NCI-H524 treated with DMSO at 0.1 percent for 48 hours (cell line): ENCODE measurements around the gene FAM162A.
"Not testable (repeated sequence)": the region's sequence is repeated elsewhere in the genome, so short reads cannot be mapped to it uniquely, and the experiment has no call there.

ENCODE experiments used
- DNase-seq: peaks from one replicate; lab custom pipeline; 2025; lab: John Stamatoyannopoulos, UW

The FAM162A gene

DNA sequence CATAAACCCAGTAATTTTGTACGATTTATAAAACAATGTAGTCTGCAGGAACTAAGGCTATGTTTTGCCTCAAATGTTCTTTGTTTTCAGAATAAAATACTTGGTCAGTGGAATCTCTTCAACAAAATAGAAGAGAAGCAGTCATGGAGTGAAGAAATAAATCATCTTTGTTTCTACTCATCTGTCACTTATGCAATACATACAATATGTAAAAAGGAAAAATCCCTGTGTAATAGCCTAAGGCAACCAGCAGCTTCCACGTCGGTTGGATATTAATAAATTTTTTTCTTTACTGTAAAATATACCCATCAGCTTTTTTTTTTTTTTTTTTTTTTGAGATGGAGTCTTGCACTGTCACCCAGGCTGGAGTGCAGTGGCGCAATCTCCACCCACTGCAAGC, 37.1 kb downstream of the FAM162A start:
- DNase-seq = no peak

DNA sequence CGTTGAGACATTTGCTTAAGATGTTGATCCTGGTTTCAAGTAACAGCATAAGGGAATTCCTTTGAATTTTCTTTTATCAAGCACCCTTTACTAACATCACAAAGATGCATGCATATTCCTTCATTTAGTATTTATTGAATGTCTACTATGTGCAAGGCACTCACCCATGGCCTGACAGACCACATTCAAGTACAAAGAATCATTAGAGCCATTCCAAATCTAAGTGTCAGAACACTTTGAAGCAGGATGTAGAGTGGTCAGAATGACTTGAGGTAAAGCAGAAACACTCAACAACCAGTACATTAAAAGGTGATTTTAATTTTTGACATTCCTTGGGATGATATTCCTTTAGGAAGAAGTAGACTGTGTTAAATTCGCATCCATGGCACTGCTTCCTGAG, 37.9 kb downstream of the FAM162A start:
- DNase-seq = no peak

- no peak for DNase-seq
Measured at GRCh38 chr3:122427857-122428471, 44.0 kb downstream of the FAM162A start.

- DNase-seq = no peak
Measured at GRCh38 chr3:122430371-122430770, 46.4 kb downstream of the FAM162A start.

GRCh38 chr3:122435950-122436349, 52.0 kb downstream of the FAM162A start:
- DNase-seq = no peak

GRCh38 chr3:122443090-122443489, 59.1 kb downstream of the FAM162A start:
- DNase-seq = no peak

GRCh38 chr3:122443762-122444490, 59.9 kb downstream of the FAM162A start:
- DNase-seq = not testable (repeated sequence)

GRCh38 chr3:122444491-122444887, 60.5 kb downstream of the FAM162A start:
- DNase-seq = not testable (repeated sequence)

DNA sequence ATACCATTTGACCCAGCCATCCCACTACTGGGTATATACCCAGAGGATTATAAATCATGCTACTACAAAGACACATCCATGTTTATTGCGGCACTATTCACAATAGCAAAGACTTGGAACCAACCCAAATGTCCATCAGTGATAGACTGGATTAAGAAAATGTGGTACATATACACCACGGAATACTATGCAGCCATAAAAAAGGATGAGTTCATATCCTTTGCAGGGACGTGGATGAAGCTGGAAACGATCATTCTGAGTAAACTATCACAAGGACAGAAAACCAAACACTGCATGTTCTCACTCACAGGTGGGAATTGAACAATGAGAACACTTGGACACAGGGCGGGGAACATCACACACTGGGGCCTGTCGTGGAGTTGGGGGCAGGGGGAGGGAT, 64.2 kb downstream of the FAM162A start:
- DNase-seq = not testable (repeated sequence)

GRCh38 chr3:122451371-122451770, 67.4 kb downstream of the FAM162A start:
- no peak for DNase-seq

DNA sequence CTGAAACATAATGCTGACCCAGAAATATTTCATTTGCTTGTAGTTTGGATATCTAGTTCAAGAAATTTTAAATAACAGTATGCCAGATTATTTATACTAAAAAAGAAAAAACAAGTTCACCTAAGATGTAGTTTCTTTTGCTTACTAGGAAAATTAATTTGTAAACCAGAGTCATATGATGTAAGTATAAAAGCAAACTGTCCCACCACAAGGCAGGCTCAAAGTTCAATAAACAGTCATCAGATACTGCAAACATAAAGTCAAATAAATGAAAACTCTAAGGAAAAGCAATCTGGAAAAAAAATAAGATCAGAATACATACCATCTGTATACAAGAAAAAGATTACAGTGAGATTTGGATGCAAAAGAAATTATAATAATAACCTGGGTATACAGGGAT, 72.1 kb downstream of the FAM162A start:
- no peak for DNase-seq

DNA sequence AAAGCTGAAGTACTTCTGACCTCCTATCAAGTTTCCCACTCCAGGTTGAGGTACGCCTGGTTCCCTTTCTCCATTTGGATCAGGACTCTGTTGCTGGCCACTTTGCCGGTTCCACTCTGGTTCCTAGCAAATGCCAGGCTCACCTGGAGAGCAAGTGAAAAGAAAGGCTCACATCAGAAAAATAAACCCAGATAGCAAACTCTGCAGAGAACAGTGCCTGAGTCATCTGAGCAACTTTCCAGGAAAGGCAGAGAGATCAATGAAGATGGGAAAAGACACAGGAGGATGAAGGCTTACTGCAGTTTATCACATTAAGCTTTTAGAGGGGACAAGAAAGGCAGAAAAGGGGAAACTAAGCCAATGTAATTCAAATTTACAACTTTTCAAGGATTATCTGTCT, 73.7 kb downstream of the FAM162A start:
- DNase-seq = no peak

- no peak for DNase-seq
Measured at GRCh38 chr3:122458992-122459391, 75.0 kb downstream of the FAM162A start.

GRCh38 chr3:122461806-122462205, 77.8 kb downstream of the FAM162A start:
- DNase-seq = no peak
